Measurements from ENCODE around the gene FRRS1L.

- no peak for TF ChIP-seq POLR2A (IDR thresholded peaks at IDR 0.05)
- no peak for TF ChIP-seq CTCF (IDR thresholded peaks at IDR 0.05)
- no peak for TF ChIP-seq POLR2AphosphoS5 (IDR thresholded peaks at IDR 0.05)
These were observed 27.2 kb downstream of the FRRS1L start for GRCh38 chr9:109139851-109140250.

Data from stomach (tissue), 4 donors.